Gastroesophageal sphincter (tissue), 4 donors: ENCODE results near the gene HIVEP3. TPM values are rescaled to one million over a fixed set of nuclear protein-coding genes. Genes with fewer than 3 reads are reported as not detected.

ENCODE experiments used
- ATAC-seq: fragments of 150-250 bp; one replicate; pipeline ENCODE4 v1.9.1; 2016; ENCODE audit warnings: mild to moderate bottlenecking, moderate library complexity
- H3K27ac ChIP-seq, 4 donors: fragments of 200-600 bp; sonication (generic) in 3 of 4; 1 replicate in 3 of 4; 2 replicates in 1 of 4; pipeline ENCODE4 v1.5.1; 2016 to 2019
- H3K27me3 ChIP-seq: fragments of 200-600 bp; sonication (generic); one replicate; pipeline ENCODE4 v1.5.1; 2019
- H3K36me3 ChIP-seq, 2 donors: fragments of 200-600 bp; sonication (generic); one replicate each; pipeline ENCODE4 v1.5.1; 2019; ENCODE audit warnings: control low read depth in 1 of 2
- H3K4me1 ChIP-seq, 3 donors: fragments of 200-600 bp; sonication (generic); 1 replicate in 2 of 3; 2 replicates in 1 of 3; pipeline ENCODE4 v1.5.1; 2016 to 2019; ENCODE audit warnings: control low read depth in 2 of 3
- H3K4me3 ChIP-seq, 2 donors: fragments of 200-600 bp; sonication (generic); one replicate each; pipeline ENCODE4 v1.5.1; 2019; ENCODE audit warnings: mild to moderate bottlenecking in 1 of 2, moderate library complexity in 1 of 2
- H3K9me3 ChIP-seq, 3 donors: fragments of 200-600 bp; sonication (generic); one replicate each; pipeline ENCODE4 v1.5.1; 2017 to 2019; ENCODE audit warnings: control low read depth in 2 of 3
- EP300 ChIP-seq: sonication (generic); formaldehyde crosslinking; IDR thresholded peaks from one replicate; pipeline ENCODE4 v1.6.1; 2017; ENCODE audit warnings: antibody characterized with exemption, mild to moderate bottlenecking
- POLR2A ChIP-seq, 2 donors: fragments of 450-650 bp; IDR thresholded peaks; one replicate each; pipeline ENCODE4 v1.6.1; 2017; ENCODE audit warnings: antibody characterized with exemption in 2 of 2, mild to moderate bottlenecking in 2 of 2, moderate library complexity in 1 of 2
- POLR2AphosphoS5 ChIP-seq: sonication (generic); formaldehyde crosslinking; IDR thresholded peaks from one replicate; pipeline ENCODE4 v1.6.1; 2017; ENCODE audit warnings: antibody characterized with exemption
- WGBS, 2 donors: methylation state at CpG; one replicate each; pipeline ENCODE4 v1.1.5; 2018; ENCODE audit warnings: low coverage in 1 of 2; 5-methylcytosine and 5-hydroxymethylcytosine counted together
- total RNA-seq, 4 donors: library from RNA; depleted of rRNA; stranded (reverse); fragments of >200 nt; gene quantifications; one replicate each; pipeline ENCODE4 v1.1.0, GENCODE V29; 2016
- TF ChIP-seq, protein P1 (sequence below), 4 experiments: fragments of 200-600 bp in 2 of 4; fragments of 450-650 bp in 2 of 4; sonication (generic) in 1 of 4; IDR thresholded peaks; one replicate each; pipeline ENCODE4 v1.5.1; 2017 to 2019; ENCODE audit warnings: antibody characterized with exemption in 4 of 4, mild to moderate bottlenecking in 2 of 4, moderate library complexity in 2 of 4

HIVEP3 gene
- total RNA-seq, 4 donors from 2014 or later, result 1.9 to 3.8 (median 2.8) TPM

DNA sequence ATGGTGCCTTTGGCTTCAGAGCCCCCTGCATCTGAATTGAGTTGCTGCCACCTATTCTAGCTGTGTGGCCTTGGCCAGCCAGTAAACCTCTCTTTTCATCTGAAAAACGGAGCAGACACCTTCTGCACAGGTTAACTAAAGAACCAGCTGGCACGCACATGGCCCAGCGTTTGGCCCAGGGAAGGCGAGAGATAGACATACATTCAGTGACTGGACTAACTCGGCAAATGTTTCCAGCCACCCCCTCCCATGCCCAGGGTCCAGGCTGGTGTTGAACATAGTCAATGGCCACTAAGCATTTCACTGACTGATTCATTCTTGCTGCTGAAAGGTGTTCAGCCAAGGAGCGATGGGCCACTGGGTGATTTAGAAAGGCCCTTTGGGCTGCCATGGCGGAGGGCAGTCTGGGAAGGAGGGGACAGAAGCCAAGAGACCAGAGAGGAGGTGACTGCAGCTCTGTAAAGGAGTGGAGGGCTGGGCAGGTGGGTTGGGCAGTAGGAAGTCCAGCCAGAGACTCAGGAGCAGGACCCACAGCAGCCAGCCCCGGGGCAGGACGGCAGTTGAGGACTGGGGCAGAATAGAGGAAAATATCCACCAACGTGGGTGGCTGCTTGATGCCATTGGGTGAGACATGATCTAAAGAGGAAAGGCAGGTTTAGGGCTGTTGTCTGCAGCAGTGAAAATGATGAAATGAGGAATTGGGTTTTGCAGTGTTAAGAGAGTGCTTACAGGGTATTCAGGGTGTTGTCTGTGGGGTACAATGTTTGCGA lies 184.3 kb downstream of the HIVEP3 start:
- TF ChIP-seq, protein P1, sequence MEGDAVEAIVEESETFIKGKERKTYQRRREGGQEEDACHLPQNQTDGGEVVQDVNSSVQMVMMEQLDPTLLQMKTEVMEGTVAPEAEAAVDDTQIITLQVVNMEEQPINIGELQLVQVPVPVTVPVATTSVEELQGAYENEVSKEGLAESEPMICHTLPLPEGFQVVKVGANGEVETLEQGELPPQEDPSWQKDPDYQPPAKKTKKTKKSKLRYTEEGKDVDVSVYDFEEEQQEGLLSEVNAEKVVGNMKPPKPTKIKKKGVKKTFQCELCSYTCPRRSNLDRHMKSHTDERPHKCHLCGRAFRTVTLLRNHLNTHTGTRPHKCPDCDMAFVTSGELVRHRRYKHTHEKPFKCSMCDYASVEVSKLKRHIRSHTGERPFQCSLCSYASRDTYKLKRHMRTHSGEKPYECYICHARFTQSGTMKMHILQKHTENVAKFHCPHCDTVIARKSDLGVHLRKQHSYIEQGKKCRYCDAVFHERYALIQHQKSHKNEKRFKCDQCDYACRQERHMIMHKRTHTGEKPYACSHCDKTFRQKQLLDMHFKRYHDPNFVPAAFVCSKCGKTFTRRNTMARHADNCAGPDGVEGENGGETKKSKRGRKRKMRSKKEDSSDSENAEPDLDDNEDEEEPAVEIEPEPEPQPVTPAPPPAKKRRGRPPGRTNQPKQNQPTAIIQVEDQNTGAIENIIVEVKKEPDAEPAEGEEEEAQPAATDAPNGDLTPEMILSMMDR (IDR thresholded peaks at IDR 0.05), result no peak
- no peak for TF ChIP-seq POLR2A (IDR thresholded peaks at IDR 0.05)
- no peak for TF ChIP-seq POLR2AphosphoS5
- no peak for TF ChIP-seq EP300
- WGBS, 2 donors, result 90 to 91% methylated on average over 3 to 9 of the region's 11 CpGs
- no peaks in the 10 kb centered on the region for H3K9me3 ChIP-seq
- no peak overlapping the region for H3K4me3 ChIP-seq
- H3K27me3 ChIP-seq, result no peaks in the 10 kb centered on the region
- H3K27ac ChIP-seq, result no peak overlapping the region
- no peaks in the 10 kb centered on the region for H3K36me3 ChIP-seq
- ATAC-seq, result no peak
- H3K4me1 ChIP-seq, result peaks cover 0 to 5% (median 0%) of the 10 kb centered on the region in 3 donors

DNA sequence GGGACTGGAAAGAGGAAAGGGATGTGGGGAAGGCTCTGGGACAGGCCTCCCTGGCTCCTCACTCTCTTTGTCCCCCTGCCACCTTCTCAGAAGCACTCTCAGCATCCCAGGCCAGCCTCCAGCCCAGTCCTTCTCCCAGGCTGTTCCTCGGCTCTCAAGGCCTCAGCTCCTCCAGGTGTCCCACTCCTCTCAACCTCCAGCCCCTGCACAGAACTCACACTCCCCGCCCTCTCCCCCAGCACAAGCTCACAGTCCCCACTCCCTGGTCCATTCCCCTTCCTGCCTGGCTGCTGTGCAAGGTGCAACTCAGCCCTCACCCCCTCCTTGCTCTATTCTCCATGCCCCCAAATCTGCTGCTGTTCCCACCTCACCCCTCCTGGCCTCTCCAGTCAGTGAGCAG lies 185.0 kb downstream of the HIVEP3 start:
- Histone ChIP-seq H3K27ac (no peak overlapping the region), H3K36me3 (no peaks in the 10 kb centered on the region), H3K9me3 (no peaks in the 10 kb centered on the region), H3K4me3 (no peak overlapping the region), H3K27me3 (no peaks in the 10 kb centered on the region), H3K4me1 (peaks cover 0 to 5% (median 0%) of the 10 kb centered on the region in 3 donors)
- no peak for TF ChIP-seq POLR2AphosphoS5
- TF ChIP-seq, protein P1 (IDR thresholded peaks at IDR 0.05), result no peak
- no peak for TF ChIP-seq POLR2A (IDR thresholded peaks at IDR 0.05)
- no peak for TF ChIP-seq EP300
- WGBS, 2 donors, result 100% methylated on average over 1 of the region's 2 CpGs; no CpG with 5 or more reads in 1 of the 2 donors
- no peak for ATAC-seq

DNA sequence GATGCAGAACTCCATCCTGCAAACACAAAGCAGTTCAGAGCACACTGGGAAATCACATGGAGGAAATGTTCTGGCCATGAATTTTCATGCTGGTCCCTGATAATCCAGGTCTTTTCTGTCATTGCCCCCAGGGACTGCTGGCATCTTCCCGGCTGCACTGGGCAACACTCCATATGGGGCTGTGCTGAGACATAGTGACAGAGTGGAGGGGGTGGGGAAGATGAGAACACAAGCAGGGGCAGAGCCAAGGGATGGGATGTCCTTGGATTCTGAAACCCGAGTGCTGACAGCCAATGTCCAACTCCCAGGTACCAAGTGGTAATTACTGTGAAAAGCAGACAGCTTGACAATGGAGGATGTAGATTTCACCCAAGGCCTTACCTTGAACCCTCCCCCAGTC lies 185.7 kb downstream of the HIVEP3 start:
- 65 to 86% methylated on average over 1 to 2 of the region's 2 CpGs for WGBS, 2 donors
- TF ChIP-seq, protein P1 (IDR thresholded peaks at IDR 0.05), result no peak
- TF ChIP-seq POLR2AphosphoS5 (no peak), EP300 (no peak), POLR2A (IDR thresholded peaks at IDR 0.05) (no peak)

DNA sequence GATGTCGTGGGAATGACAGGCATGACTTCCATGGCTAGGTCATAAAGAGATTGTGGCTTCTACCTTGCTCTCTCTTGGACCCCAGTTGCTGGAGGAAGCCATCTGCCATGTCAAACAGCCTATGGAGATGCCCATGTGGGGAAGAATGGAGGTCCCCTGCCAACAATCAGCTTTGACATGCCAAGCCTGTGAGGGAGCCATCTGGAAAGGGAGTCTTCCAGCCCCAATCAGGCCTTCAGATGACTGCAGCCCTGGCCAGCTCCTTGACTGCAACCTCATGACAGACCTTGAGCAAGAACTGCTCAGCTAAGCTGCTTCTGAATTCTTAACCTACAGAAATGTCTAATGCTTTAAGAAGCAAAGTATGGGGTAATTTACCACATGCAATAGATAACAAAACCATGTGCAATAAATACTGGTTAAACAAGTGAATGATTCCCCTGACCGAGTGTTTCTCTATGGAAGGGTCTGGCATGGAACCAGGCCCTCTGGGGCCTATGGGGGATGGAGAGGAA lies 187.1 kb downstream of the HIVEP3 start:
- 100% methylated on average over 1 of the region's 2 CpGs; no CpG with 5 or more reads in 1 of the 2 donors for WGBS, 2 donors
- Histone ChIP-seq H3K4me1 (peaks cover 0 to 18% (median 0%) of the 10 kb centered on the region in 3 donors), H3K4me3 (no peak overlapping the region)

More for the DNA sequence above, 185.7 kb downstream of the HIVEP3 start:
- no peak for ATAC-seq
- no peak overlapping the region for H3K27ac ChIP-seq
- H3K4me3 ChIP-seq, result no peak overlapping the region
- H3K9me3 ChIP-seq, result no peaks in the 10 kb centered on the region
- peaks cover 0 to 9% (median 0%) of the 10 kb centered on the region in 3 donors for H3K4me1 ChIP-seq
- H3K27me3 ChIP-seq, result no peaks in the 10 kb centered on the region
- H3K36me3 ChIP-seq, result no peaks in the 10 kb centered on the region

More for the DNA sequence above, 187.1 kb downstream of the HIVEP3 start:
- Histone ChIP-seq H3K27me3 (no peaks in the 10 kb centered on the region), H3K27ac (no peak overlapping the region), H3K9me3 (no peaks in the 10 kb centered on the region), H3K36me3 (no peaks in the 10 kb centered on the region)
- no peak for ATAC-seq
- no peak for TF ChIP-seq EP300
- TF ChIP-seq, protein P1 (IDR thresholded peaks at IDR 0.05), result no peak
- no peak for TF ChIP-seq POLR2AphosphoS5
- no peak for TF ChIP-seq POLR2A (IDR thresholded peaks at IDR 0.05)
